ENCODE results near the gene FNDC3B. TPM values are rescaled to one million over a fixed set of nuclear protein-coding genes. Genes with fewer than 3 reads are reported as not detected.
"Not testable (repeated sequence)": the region's sequence is repeated elsewhere in the genome, so short reads cannot be mapped to it uniquely, and the experiment has no call there.

Gene FNDC3B
- polyA plus RNA-seq, 1 donor: 53.5 TPM

- no peak for DNase-seq
Measured at GRCh38 chr3:172033396-172033795, 6.0 kb upstream of the FNDC3B start.

- DNase-seq: no peak
Measured at GRCh38 chr3:172034786-172035685, 4.3 kb upstream of the FNDC3B start.

- no peak for DNase-seq
Measured at GRCh38 chr3:172036541-172037215, 2.7 kb upstream of the FNDC3B start.

- no peak for DNase-seq
Measured at GRCh38 chr3:172038798-172039435, 461 bp upstream of the FNDC3B start.

- peak; percentile 90 for DNase-seq
Measured at GRCh38 chr3:172040078-172040980, 951 bp downstream of the FNDC3B start.

- DNase-seq: peak; percentile 60
Measured at GRCh38 chr3:172040981-172041963, 1.9 kb downstream of the FNDC3B start.

- no peak for DNase-seq
Measured at GRCh38 chr3:172042136-172042662, 2.8 kb downstream of the FNDC3B start.

GRCh38 chr3:172042663-172043179 lies 3.3 kb downstream of the FNDC3B start:
- not testable (repeated sequence) for DNase-seq

GRCh38 chr3:172043233-172043632 lies 3.9 kb downstream of the FNDC3B start:
- no peak for DNase-seq

GRCh38 chr3:172043766-172044165 lies 4.4 kb downstream of the FNDC3B start:
- DNase-seq: no peak

- DNase-seq: no peak
Measured at GRCh38 chr3:172044833-172045585, 5.6 kb downstream of the FNDC3B start.

GRCh38 chr3:172046268-172046915 lies 7.0 kb downstream of the FNDC3B start:
- DNase-seq: no peak

- DNase-seq: no peak
Measured at GRCh38 chr3:172047567-172048115, 8.3 kb downstream of the FNDC3B start.

GRCh38 chr3:172048599-172048998 lies 9.2 kb downstream of the FNDC3B start:
- no peak for DNase-seq

- no peak for DNase-seq
Measured at GRCh38 chr3:172051310-172051956, 12.1 kb downstream of the FNDC3B start.

GRCh38 chr3:172051957-172052354 lies 12.6 kb downstream of the FNDC3B start:
- no peak for DNase-seq

- DNase-seq: no peak
Measured at GRCh38 chr3:172052405-172052804, 13.0 kb downstream of the FNDC3B start.

GRCh38 chr3:172054115-172054764 lies 14.9 kb downstream of the FNDC3B start:
- DNase-seq: no peak

Measured in hindlimb muscle (tissue), 1 donor.